Choroid plexus epithelial cell (primary cell): ENCODE data around the gene RGS6.

Experiments
- DNase-seq: peaks from one replicate; pipeline ENCODE4 v3.0.0-alpha.2; 2010; ENCODE audit warnings: low read depth
- H3K4me3 ChIP-seq: 2 replicates; pipeline ENCODE4 v1.5.1; 2011; ENCODE audit warnings: low read depth, mild to moderate bottlenecking, control low read depth, low read length, moderate library complexity
- TF ChIP-seq, protein P1 (sequence below): conservative IDR thresholded peaks from 2 replicates; pipeline ENCODE4 v1.5.1; 2011; ENCODE audit warnings: low read depth, mild to moderate bottlenecking, control low read depth, inconsistent platforms, low read length, moderate library complexity

The RGS6 gene

DNA sequence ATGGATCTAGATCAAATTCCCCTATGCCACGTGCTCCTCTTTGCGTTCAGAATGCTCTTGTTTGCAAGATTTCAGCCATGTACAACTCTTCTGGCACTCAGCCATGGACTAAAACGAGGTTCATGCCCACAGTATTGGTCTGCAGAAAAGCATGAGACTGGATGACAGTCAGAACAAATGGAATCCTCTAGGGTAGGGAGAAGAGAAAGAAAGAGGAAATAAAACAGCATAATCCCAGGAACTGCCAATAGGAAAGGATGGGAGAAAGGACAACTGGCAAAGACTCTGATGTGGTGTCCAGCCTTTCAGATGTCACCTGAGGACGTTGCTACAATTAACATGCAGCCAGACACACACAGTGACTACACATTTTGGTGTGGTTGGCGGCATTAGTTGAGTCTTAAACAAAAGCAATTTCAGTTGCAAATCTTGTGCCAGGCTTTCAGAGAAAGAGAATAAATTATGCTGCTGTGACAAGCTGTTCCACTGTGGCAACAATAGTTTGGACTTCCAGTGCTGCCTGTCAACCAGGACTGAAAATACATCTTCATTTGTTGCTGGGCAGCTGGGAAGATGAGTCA is 338.0 kb downstream of the RGS6 start:
- TF ChIP-seq, protein P1, sequence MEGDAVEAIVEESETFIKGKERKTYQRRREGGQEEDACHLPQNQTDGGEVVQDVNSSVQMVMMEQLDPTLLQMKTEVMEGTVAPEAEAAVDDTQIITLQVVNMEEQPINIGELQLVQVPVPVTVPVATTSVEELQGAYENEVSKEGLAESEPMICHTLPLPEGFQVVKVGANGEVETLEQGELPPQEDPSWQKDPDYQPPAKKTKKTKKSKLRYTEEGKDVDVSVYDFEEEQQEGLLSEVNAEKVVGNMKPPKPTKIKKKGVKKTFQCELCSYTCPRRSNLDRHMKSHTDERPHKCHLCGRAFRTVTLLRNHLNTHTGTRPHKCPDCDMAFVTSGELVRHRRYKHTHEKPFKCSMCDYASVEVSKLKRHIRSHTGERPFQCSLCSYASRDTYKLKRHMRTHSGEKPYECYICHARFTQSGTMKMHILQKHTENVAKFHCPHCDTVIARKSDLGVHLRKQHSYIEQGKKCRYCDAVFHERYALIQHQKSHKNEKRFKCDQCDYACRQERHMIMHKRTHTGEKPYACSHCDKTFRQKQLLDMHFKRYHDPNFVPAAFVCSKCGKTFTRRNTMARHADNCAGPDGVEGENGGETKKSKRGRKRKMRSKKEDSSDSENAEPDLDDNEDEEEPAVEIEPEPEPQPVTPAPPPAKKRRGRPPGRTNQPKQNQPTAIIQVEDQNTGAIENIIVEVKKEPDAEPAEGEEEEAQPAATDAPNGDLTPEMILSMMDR = no peak
- DNase-seq = no peak
- H3K4me3 ChIP-seq = no peak overlapping the region

DNA sequence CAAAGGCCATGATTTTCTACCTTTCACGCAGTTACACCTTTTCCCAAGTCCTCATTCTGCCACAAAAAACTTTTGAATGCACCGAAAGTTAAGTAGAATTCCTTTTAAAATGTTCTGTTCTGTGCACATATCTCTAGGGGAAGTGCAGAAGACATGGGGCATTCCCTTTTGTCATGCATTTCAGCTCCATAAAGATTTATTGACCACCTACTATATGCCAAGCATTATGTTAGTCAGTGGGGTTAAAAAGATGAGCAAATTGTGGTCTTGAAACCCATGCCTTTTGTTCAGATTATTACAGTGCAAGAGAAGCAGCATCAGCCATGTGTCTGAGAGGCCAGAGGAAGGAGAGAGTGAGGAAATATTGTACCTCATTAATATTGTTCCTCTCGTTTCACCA is 338.5 kb downstream of the RGS6 start:
- no peak for DNase-seq
- H3K4me3 ChIP-seq = no peak overlapping the region
- TF ChIP-seq, protein P1 = no peak

DNA sequence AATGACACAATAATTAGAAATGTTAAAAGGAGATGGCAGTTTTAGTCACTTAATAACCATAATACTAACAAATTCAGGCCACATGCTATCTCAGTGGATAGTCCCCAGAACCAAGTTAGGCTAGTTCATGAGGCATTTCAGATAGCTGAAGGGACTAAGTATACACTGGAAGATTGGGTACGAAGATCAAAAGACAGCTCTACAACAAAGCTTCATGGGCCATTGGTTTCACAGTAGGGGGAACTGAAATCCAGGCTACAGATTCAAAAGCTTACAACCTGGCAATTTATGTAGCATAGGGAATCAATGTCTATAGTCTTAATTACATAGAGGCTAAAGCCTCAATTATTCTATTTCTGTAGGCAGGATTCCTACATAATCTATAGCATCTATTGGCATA is 343.0 kb downstream of the RGS6 start:
- TF ChIP-seq, protein P1 = no peak
- no peak for DNase-seq
- no peak overlapping the region for H3K4me3 ChIP-seq

DNA sequence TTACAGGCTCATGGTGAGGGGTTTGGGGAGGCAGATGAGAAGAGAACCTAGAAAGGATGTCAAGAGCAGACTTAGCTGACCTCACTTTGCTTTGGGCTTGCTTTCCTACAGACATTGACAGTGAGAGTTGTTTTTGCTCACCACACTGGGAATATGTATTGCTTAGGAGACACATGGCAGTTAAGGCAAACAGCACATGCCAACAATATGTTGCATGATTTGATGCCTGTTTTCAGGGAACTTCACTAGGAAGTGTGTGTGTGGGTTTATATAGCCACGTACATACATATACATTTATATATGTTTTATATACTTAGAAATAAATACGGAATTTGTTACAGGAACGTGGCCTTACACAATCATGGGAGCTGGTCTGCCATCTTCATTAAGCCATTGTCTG is 346.1 kb downstream of the RGS6 start:
- H3K4me3 ChIP-seq = no peak overlapping the region
- TF ChIP-seq, protein P1 = no peak
- DNase-seq = no peak

DNA sequence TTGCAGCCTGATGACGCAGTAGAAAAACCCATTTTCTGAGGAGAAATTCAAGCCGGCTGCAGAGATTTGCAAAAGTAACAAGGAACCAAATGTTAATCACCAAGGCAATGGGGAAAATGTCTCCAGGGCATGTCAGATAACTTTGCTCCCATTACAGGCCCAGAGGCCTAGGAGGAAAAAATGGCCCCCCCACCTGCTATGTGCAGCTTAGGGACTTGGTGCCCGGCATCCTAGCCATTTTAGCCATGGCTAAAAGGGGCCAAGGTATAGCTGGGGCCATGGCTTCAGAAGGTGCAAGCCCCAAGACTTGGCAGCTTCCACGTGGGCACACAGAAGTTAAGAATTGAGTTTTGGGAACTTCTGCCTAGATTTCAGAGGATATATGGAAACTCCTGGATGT is 351.9 kb downstream of the RGS6 start:
- TF ChIP-seq, protein P1 = no peak
- no peak overlapping the region for H3K4me3 ChIP-seq
- no peak for DNase-seq

DNA sequence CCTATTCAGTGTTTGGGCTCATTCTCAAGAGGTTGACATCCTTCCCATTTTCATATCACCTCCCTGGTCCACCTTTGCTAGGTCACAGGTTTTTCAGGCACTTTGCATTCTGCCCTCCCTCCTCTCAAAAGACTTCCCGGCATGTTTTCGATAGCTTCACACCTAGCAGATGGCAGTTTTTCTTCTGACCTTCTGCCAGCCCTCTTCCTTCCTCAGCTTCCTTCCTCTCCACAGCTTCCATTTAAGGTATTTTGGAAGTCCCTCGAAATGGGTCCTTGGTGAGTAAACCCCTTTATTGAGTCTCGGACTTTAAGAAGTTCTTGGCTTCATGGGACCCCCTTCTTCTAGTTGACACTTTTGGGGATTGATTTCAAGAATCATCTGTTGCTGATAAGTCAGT is 358.0 kb downstream of the RGS6 start:
- DNase-seq = no peak

More for the DNA sequence above, 358.0 kb downstream of the RGS6 start:
- no peak overlapping the region for H3K4me3 ChIP-seq
- TF ChIP-seq, protein P1 = no peak
